Ovary (tissue), 9 donors: ENCODE results near the gene RGS6. TPM values are rescaled to one million over a fixed set of nuclear protein-coding genes. Genes with fewer than 3 reads are reported as not detected.

Source experiments
- DNase-seq, 5 donors: peaks; one replicate each; pipeline ENCODE4 v3.0.0-alpha.2; 2019 to 2020
- H3K27ac ChIP-seq, 2 donors: fragments of 200-600 bp; one replicate each; pipeline versions ENCODE4 v1.5.1 to v1.8.0; 2019 to 2022
- H3K27me3 ChIP-seq: fragments of 200-600 bp; one replicate; pipeline ENCODE4 v1.8.0; 2022
- H3K36me3 ChIP-seq: fragments of 200-600 bp; sonication (generic); one replicate; pipeline ENCODE4 v1.5.1; 2019
- H3K4me1 ChIP-seq: one replicate; pipeline ENCODE4 v1.8.1; 2013; ENCODE audit warnings: mild to moderate bottlenecking, moderate library complexity; ENCODE audit not compliant: insufficient read depth
- H3K4me3 ChIP-seq: fragments of 200-600 bp; sonication (generic); one replicate; pipeline ENCODE4 v1.5.1; 2017
- H3K9me3 ChIP-seq, 2 donors: fragments of 200-600 bp in 1 of 2; sonication (generic) in 1 of 2; one replicate each; pipeline versions ENCODE4 v1.5.1 to v1.8.1; 2013 to 2019; ENCODE audit warnings: mild to moderate bottlenecking in 1 of 2, moderate library complexity in 1 of 2
- EP300 ChIP-seq: sonication (generic); formaldehyde crosslinking; IDR thresholded peaks from one replicate; pipeline ENCODE4 v1.6.1; 2017; ENCODE audit warnings: antibody characterized with exemption
- POLR2A ChIP-seq: fragments of 450-650 bp; IDR thresholded peaks from one replicate; pipeline ENCODE4 v1.6.1; 2017; ENCODE audit warnings: antibody characterized with exemption, mild to moderate bottlenecking, moderate library complexity
- WGBS, 3 donors: extraction: QIAGEN DNeasy Blood & Tissue Kit in 1 of 3; methylation state at CpG; one replicate each; pipeline versions ENCODE4 v1.1.5 to v1.1.7; 2013 to 2017; 5-methylcytosine and 5-hydroxymethylcytosine counted together
- intact Hi-C, 4 donors: fragments of 100-400 bp; cut with DNase I; formaldehyde crosslinking; loops; one replicate each; pipeline versions ENCODE4 v1.11.0 to v1.15.1; 2022 to 2023
- polyA plus RNA-seq, 2 donors: library from polyadenylated mRNA; stranded (reverse); fragments of 200-250 nt in 1 of 2; fragments of 350-450 nt in 1 of 2; fragmentation: Illumina TruSeq in 1 of 2; extraction: RNeasy Lipid Tissue Mini Kit (QIAGEN cat#74804) in 1 of 2; gene quantifications; one replicate each; pipeline ENCODE4 v1.2.3, GENCODE V29; 2013 to 2014
- total RNA-seq, 7 donors: library from RNA; depleted of rRNA in 2 of 7; stranded (reverse); fragments of >200 nt in 2 of 7; fragmentation: NEBNext Ultra II Directional in 3 of 7; extraction: Animal tissue kit (Norgen Biotek cat#: 25700) in 3 of 7; gene quantifications; one replicate each; pipeline versions ENCODE4 v1.1.0 to v1.2.4, GENCODE V29; 2016 to 2023
- TF ChIP-seq, protein P1 (sequence below), 3 donors: fragments of 450-650 bp in 2 of 3; fragments of 200-600 bp in 1 of 3; IDR thresholded peaks; one replicate each; pipeline versions ENCODE4 v1.5.1 to v1.8.0; 2016 to 2022; ENCODE audit warnings: antibody characterized with exemption in 3 of 3, mild to moderate bottlenecking in 1 of 3
- donor health status: DM: no; HTN: no; CAD: no; lungs with moderate emphysema.
- donor health status: DM: no; HTN: no; CAD: no.
- donor health status: Bipolar disorder and iron deficiency.
- donor health status: DM: yes; HTN: yes; CAD: no.
- donor health status: DM: no; HTN: no; CAD: no.
- donor health status: DM: yes; HTN: yes; CAD: no.

RGS6 gene
- total and polyA plus RNA-seq, 9 donors, result 0.53 to 6.9 (median 1.1) TPM

DNA sequence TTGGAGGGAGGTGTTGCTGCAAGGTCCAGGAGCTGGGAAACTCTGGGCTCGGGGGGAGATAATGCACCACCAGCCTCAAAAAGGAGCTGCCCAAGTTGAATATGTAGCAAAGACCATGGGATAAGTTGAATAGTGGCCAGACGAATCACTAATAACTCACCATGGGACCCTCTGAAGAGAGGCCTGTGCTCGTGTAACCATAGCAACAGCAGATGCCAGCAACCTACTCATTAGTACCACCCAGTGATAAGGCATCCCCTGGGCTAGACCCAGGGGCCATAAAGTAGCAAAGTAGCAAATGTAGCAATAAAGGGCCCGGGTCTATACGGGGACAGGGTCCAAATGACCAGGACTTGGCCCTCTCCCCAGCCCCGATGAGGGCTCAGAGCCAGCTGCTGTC, 633.7 kb downstream of the RGS6 start:
- intact Hi-C loops, result no loop called here
- H3K4me3 ChIP-seq, result no peak overlapping the region
- H3K27me3 ChIP-seq, result no peaks in the 10 kb centered on the region
- H3K27ac ChIP-seq, result no peak overlapping the region
- no peak for DNase-seq
- TF ChIP-seq EP300 (no peak), POLR2A (no peak)
- TF ChIP-seq, protein P1, sequence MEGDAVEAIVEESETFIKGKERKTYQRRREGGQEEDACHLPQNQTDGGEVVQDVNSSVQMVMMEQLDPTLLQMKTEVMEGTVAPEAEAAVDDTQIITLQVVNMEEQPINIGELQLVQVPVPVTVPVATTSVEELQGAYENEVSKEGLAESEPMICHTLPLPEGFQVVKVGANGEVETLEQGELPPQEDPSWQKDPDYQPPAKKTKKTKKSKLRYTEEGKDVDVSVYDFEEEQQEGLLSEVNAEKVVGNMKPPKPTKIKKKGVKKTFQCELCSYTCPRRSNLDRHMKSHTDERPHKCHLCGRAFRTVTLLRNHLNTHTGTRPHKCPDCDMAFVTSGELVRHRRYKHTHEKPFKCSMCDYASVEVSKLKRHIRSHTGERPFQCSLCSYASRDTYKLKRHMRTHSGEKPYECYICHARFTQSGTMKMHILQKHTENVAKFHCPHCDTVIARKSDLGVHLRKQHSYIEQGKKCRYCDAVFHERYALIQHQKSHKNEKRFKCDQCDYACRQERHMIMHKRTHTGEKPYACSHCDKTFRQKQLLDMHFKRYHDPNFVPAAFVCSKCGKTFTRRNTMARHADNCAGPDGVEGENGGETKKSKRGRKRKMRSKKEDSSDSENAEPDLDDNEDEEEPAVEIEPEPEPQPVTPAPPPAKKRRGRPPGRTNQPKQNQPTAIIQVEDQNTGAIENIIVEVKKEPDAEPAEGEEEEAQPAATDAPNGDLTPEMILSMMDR (IDR thresholded peaks at IDR 0.05), result no peak
- 53 to 62% (median 56%) methylated on average over 6 of the region's 6 CpGs for WGBS, 3 donors
- no peaks in the 10 kb centered on the region for H3K4me1 ChIP-seq
- H3K36me3 ChIP-seq, result no peaks in the 10 kb centered on the region
- no peaks in the 10 kb centered on the region for H3K9me3 ChIP-seq

DNA sequence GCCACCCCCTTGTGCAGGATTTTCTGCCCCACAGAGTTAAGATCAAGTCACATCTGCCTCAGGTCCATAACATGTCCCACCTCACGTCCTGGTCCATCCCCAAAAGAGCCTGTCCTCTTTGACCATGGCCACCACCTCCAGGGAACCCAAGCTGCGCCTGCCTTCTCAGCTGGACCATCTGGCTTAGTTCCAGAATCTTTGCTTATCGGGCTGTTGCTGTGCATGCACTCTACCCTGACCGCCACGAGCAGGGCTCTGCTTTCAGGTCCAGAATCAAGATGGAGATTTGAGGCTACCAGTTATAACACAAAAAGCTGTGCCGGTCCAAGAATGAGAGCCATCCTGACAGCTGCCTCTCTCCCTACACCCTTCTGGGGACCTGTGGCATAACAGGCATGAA, 635.0 kb downstream of the RGS6 start:
- H3K9me3 ChIP-seq, result no peaks in the 10 kb centered on the region
- 60 to 77% (median 63%) methylated on average over 6 of the region's 6 CpGs for WGBS, 3 donors
- no peak for DNase-seq
- H3K27me3 ChIP-seq, result no peaks in the 10 kb centered on the region
- intact Hi-C loops, result no loop called here
- H3K27ac ChIP-seq, result no peak overlapping the region
- TF ChIP-seq, protein P1 (IDR thresholded peaks at IDR 0.05), result no peak
- TF ChIP-seq POLR2A, result no peak
- TF ChIP-seq EP300, result no peak
- no peak overlapping the region for H3K4me3 ChIP-seq
- H3K4me1 ChIP-seq, result no peaks in the 10 kb centered on the region
- no peaks in the 10 kb centered on the region for H3K36me3 ChIP-seq

DNA sequence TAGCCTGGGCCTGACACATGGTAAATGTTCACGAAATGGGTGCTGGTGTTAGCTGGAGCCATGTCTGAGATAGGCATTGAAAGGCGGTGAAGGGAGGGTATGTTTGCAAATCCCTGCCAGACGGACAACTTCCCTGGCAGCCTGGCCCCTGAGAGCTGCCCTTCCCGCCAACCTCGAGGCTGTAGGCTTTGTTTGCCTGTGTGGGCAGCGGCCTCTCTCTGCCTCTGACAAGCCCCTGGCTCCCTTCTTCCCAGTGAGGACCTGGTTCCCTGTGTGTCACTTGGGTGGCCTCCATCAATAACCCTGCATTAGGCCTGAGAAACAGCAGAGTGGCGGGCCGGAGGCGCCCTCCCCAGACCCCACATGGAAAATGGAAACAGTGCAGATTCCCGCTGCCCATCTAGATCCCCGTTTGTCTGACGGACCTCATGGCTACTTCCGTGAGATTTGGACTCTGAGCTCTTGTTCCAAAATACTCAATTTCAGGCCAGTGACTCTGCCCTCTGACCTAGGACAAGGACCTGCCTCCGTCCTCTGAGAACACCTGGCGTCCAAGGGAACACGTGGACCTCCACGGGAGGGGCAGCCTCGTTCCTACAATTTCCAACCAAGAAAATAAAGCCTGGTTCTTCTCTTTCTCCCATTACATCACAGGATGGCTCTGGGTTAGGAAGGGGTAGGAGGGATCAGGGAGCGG, 636.2 kb downstream of the RGS6 start:
- Histone ChIP-seq H3K36me3 (no peaks in the 10 kb centered on the region), H3K4me3 (no peak overlapping the region), H3K9me3 (no peaks in the 10 kb centered on the region), H3K27me3 (no peaks in the 10 kb centered on the region), H3K27ac (no peak overlapping the region), H3K4me1 (no peaks in the 10 kb centered on the region)
- DNase-seq, result no peak
- intact Hi-C loops, result no loop called here
- no peak for TF ChIP-seq POLR2A
- TF ChIP-seq, protein P1 (IDR thresholded peaks at IDR 0.05), result no peak
- TF ChIP-seq EP300, result no peak
- 87 to 89% (median 89%) methylated on average over 19 of the region's 19 CpGs for WGBS, 3 donors

DNA sequence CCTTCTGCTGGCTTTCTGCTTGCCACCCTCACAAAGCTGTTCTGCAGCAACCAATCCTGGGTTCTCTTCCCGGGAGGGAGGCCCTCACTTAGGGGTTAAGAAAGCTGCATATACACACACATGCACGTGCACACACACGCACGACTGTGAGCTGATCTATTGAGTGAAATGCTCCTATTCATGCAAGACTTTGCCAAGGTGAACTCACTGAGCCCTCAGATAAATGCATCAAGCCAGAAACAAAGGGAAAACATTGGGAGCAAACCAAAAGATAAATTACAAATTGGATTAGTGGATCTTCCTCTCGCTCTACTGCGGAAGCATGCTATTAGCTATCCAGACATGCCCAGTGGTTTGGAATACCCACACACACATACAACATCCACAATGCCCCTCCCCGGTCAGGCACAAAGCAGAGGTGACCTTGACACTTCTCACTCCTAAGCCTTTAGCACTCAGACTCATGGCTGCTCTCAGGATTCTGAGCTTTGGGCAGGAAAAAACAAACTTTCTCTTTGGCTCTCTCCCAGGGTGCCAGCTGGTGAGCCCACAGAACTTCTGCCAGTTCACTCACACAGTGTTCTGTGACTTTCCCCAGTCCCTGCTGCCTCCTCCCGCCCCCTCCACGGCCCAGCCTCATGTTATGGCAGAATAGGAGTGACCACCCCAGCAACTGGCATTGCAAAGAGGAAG, 641.6 kb downstream of the RGS6 start:
- Histone ChIP-seq H3K9me3 (no peaks in the 10 kb centered on the region), H3K27me3 (no peaks in the 10 kb centered on the region), H3K4me1 (peaks cover 4% of the 10 kb centered on the region), H3K36me3 (no peaks in the 10 kb centered on the region), H3K27ac (no peak overlapping the region), H3K4me3 (no peak overlapping the region)
- 13 to 29% (median 17%) methylated on average over 9 of the region's 9 CpGs for WGBS, 3 donors
- DNase-seq, result peak in 4 of 5 donors; percentile 22 to 55 (median 34)
- TF ChIP-seq, protein P1 (IDR thresholded peaks at IDR 0.05), result no peak
- TF ChIP-seq EP300, result no peak
- no peak for TF ChIP-seq POLR2A
- intact Hi-C loops, result no loop called here
